ENCODE results near the gene ARMC5. TPM values are rescaled to one million over a fixed set of nuclear protein-coding genes. Genes with fewer than 3 reads are reported as not detected.

The ARMC5 gene
- total and polyA plus RNA-seq, 9 of the 15 experiments (the other 6 are each of a cell fraction or from before 2014, with no cell fraction given): 0.11 to 13.5 (median 2.1) TPM

- no peak for TF ChIP-seq GTF3C2 (IDR thresholded peaks at IDR 0.05; ENCODE audit: borderline replicate concordance, extremely low read depth, insufficient read length)
- no peak for TF ChIP-seq CBX2 (IDR thresholded peaks at IDR 0.05; ENCODE audit: insufficient read depth, low read length, poor library complexity, severe bottlenecking)
- peak; percentile 48; the same call in 1 of the 2 replicates for TF ChIP-seq POLR2AphosphoS2 (IDR thresholded peaks at IDR 0.05; ENCODE audit: low read length)
- peak; percentile 64; the same call in 1 of the 2 replicates for TF ChIP-seq GMEB1 (CRISPR knock-in tag; IDR thresholded peaks at IDR 0.05)
- TF ChIP-seq ATF3 (IDR thresholded peaks at IDR 0.05): peak; percentile 89
- TF ChIP-seq ATF3 (CRISPR knock-in tag; conservative IDR thresholded peaks at IDR 0.05): peak; percentile 81
- TF ChIP-seq ELK3 (CRISPR knock-in tag; IDR thresholded peaks at IDR 0.05): 0 out of 2 replicates have a peak, but pooled peaks have one; percentile 22
- TF ChIP-seq GTF2A2 (tag; IDR thresholded peaks at IDR 0.05): no peak
- TF ChIP-seq POU5F1 (IDR thresholded peaks at IDR 0.05; ENCODE audit: borderline replicate concordance, low read depth, low read length, partially characterized antibody): no peak
- peak; percentile 61 for TF ChIP-seq CCNT2 (IDR thresholded peaks at IDR 0.05; ENCODE audit: borderline replicate concordance, extremely low read depth, insufficient read length, low read depth, low read length)
- TF ChIP-seq SIN3A (IDR thresholded peaks at IDR 0.05; ENCODE audit: borderline replicate concordance in 2 of 2, control insufficient read depth in 1 of 2, low read depth in 2 of 2, low read length in 2 of 2): peak; percentile 40 to 87; a peak in 3 of 4 replicates
- TF ChIP-seq SP1 (CRISPR knock-in tag; IDR thresholded peaks at IDR 0.05): peak; percentile 96
- TF ChIP-seq HOMEZ (CRISPR knock-in tag; IDR thresholded peaks at IDR 0.05): 0 out of 2 replicates have a peak, but pooled peaks have one; percentile 40
These were observed at the start of gene ARMC5 (continued) for GRCh38 chr16:31458844-31459686.
